Measurements from ENCODE around the gene H6PD. TPM values are rescaled to one million over a fixed set of nuclear protein-coding genes. Genes with fewer than 3 reads are reported as not detected.

H6PD gene
- polyA plus RNA-seq, 12 donors = 28.4 to 75.0 (median 32.8) TPM

DNA sequence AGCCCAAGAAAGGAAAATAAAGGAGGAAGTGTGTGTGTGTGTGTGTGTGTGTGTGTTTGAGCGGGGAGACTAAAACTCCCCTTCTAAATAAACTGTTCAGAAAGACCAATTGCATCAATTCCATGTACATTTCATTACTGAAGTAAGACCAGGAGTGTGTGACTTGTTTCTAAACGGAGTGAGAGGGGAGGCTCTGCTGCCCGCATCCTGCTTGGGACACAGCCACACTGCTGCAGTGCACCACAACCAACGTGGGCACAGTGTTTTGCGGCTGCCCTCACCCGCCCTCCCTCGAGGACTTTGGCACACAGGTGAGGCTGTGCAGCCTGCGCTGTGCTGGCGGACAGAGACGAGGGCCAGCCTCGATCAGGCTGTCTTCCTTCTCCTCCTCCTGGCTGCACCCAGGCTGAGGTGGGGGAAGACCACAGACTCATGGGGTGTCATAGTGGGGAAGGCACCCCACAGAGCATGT is 31.0 kb upstream of the H6PD start:
- no peak for DNase-seq

DNA sequence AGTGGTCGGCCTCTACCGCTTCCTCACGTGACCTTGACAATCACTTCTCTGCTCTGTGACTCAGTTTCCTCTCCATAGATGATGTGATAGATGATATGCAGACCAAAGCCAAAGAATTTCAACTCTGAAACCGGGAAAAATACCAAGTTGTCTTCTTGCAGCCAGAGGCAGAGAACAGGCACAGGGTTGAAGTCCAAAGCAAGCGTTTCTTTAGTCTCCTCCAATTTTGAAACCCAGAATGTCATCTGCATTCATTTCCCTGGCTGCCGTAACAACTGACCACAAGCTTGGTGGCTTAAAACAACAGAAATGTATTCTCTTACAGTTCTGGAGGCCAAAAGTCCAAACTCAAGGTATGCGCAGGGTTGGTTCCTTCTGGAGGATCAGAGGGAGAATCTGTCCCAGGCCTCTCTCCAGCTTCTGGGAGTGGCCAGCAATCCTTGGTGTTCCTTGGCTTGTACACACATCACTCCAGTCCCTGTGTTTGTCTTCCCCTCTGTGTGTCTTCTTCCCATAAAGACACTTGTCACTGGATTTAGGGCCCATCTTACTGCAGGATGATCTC is 30.3 kb upstream of the H6PD start:
- no peak for DNase-seq

DNA sequence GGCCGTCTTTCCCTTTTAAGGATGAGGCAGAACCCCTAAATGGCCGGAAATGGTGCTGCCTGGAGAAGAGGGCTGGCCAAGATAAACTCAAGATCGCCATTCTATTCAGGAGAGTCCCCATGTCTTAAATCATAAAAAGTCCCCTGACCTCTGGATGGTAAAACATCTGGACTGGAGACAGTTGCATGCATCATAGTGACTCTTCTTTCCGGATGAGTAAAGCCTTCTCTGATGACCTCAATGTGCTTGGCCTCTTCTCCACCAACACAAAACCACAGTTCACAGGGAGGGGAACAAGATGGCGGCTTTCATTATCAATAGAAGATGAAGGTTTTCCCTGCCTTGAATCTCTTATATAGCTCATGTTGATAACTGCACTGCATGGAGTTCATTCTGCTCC is 27.5 kb upstream of the H6PD start:
- DNase-seq = no peak

DNA sequence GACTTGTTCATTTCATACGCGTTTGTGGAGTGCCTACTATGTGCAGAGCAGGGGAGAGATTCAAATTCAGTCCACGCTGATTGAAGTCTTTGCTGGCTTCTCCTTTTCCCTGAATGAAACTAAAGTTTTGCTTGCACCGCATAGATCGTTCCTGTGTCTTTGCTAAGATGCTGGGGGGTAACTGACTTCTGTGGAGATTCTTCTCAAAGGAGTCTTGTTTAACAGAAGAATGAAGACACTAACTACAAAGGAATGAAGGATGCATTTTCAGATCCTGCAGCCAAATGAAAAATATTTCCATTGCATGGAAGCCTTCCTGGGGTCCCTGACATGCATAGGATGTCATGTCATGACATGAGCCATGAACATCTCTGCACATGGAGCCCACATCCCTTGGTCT is 26.9 kb upstream of the H6PD start:
- DNase-seq = no peak

DNA sequence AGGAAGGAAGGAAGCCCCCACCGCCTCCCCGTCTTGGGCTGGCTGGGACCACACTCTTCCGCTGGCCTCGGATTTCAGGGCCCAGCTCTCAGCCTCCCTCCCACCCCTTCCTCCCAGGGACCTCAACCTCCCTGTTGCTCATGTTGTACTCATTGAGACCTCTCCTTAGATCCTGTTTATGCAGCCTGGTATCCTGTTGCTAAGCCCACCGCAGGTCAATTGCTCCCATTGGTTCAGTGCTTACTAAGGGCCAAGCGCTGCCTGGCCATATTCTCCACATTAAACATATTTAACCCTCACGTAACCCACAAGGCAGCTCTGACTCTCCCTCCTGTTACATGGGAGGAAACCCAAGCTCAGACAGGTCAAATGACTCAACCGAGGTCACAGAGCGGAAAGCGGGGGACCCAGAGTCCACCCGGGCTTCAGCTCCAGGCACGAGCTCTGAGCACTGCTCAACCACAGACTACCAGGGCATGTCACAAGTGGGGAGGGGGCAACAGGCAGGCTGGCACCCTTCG is 23.2 kb upstream of the H6PD start:
- no peak for DNase-seq

DNA sequence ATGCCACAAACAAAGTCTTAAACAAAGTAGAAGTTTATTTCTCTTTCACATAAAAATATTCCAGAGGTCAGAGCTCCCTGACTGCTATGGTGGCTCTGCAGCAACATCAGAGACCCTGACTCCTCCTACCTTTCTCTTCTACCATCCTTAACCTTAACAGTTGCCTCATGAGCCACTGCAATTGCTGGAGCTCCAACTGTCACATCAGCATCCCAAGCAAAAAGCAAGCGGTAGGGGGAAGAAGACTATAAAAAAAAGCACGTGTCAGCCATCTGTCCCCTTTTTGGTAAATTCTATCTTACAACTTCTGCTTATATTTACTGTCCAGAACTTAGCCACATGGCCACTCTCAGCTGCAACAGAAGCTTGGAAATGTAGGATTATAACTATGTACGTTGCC is 21.8 kb upstream of the H6PD start:
- DNase-seq = no peak

DNA sequence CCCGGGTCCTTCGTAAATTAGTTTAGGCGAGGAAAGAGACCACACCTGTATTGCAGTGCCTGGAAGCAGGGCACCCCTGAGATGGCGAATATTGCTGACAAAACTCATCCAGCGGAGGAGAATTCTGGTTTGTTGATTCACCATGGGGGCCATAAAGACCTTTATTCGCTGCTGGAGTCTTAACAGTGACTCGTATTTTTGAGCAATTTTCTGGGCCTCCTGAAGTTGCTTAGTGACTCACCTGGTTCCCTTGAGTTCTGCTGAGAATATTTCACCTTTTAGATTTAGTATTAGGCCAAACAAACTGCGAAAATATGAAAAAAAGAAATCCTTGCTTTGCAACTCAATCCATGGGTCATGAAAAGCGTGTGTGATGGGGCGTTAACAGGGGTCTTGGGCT is 20.6 kb upstream of the H6PD start:
- no peak for DNase-seq

DNA sequence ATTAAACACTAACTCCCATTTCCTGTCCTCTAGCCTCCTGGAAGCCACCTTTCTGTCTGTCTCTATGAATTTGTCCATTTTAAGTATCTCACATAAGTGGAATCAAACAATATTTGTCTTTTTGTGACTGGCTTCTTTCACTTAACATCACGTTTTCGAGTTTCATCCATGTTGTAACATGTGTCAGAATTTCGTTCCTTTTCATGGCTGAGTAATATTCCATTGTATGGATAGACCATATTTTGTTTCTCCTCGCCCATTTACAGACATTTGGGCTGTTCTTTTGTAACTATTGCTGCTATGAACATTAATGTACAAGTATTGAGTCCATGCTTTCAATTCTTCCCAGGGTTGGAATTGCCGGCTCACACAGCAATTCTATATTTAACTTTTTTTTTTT is 15.7 kb upstream of the H6PD start:
- no peak for DNase-seq

DNA sequence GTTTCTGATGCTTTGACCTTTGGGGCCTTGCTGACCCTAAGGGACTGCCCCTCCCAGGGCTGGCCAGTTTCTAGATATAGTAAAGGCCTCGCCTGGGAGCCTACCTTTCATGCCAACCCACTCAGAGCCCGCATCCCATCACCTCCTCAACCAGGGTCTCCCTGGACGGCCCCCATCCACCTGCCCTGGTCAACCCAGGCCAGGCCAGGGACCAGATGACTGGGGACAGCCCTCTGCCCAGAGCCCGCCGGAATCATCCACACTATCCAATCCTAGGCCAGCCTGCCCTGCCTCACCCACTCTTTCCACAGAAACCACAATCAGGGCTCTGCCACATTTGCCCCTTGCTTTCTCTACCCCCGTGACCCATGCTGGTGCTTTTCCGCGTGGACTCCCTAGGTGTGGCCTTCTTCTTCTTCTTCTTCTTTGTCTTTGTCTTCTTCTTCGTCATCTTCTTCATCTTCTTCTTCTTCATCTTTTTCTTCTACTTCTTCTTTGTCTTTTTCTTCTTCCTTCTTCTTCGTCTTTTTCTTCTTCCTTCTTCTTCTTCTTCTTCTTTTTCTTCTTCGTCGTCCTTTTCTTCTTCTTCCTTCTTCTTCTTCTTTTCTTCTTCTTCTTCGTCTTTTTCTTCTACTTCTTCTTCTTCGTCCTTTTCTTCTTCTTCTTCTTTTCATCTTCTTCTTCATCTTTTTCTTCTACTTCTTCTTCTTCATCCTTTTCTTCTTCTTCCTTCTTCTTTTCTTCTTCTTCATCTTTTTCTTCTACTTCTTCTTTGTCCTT is 11.5 kb upstream of the H6PD start:
- DNase-seq = no peak

DNA sequence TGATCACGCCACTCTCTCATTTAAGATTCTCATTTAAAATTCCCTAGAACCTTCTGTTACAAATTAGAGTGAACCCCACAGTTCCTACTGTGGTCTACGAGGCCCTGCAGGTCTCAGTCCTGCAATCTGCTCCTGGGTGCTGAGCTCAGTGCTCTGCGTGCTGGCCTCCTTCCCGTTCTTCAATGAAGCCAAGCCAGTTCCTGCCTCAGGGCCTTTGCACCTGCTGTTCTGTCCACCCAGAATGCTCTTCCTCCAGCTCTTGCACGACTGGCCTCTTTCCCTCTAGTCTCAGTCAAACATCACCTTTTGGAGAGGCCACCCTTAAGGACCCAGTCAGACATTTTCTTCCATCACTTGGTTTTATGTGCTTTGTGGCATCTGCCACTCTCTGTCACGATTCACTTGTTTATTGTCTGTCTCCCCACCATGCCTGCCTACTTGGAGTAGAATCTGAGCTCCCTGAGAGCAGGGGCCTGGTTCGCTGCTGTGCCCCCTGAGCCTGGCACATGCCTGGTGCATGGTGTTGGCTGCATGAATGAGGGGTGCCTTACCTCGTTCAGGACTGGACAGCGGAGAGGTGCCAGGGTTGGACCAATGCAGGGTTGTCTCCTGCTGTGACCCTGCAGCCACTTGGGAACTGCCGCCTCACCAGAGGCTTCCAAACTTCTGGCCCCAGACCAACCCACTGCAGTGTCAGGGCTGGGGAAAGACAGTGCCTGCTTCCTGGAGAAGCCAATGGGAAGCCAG is 9.7 kb upstream of the H6PD start:
- DNase-seq = no peak

DNA sequence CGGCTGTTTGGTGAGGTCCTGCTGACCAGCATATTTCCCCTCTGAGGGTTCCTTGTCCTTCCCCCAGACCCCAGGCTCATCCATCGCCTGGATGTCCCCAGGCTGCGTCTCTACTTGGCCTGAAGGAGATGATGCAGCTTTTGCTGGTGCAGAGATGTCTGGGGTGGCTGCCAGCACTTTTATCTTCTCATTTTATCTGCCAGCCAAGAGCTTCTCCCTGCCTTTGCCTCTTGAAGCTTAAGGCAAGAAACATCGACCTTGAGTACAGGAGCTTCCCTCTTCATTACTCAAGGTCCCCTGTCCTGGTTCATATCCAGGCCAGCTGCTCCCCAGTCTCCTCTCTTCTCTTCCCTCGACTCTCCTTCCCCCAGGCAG is 9.2 kb upstream of the H6PD start:
- no peak for DNase-seq

DNA sequence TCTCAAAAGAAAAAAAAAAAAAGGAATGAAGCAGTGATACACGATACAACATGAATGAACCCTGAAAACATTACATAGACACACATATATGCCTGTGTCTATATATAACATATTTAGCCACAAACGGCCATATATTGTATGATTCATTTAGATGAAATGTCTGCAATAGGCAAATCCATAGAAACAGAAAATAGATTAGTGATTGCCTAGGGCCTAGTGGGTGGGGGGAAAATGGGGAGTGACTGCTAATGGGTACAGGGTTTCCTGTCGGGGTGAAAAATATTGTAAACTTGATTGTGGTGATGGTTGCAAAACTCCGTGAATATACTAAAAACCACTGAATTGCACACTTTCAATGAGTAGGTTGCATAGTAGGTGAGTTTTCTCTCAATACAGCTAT is 6.0 kb upstream of the H6PD start:
- no peak for DNase-seq

DNA sequence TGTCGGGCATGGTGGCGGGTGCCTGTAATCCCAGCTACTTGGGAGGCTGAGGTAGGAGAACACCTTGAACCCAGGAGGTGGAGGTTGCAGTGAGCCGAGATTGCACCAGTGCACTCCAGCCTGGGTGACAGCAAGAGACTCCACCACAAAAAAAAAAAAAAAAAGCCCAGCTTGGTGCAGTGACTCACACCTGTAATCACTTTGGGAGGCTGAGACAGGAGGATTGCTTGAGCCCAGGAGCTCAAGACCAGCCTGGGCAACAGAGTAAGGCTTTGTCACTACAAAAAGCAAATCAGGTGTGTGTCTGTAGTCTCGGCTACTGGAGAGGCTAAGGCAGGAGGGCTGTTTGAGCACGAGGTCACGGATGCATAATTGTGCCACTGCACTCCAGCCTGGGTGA is 5.0 kb upstream of the H6PD start:
- no peak for DNase-seq

DNA sequence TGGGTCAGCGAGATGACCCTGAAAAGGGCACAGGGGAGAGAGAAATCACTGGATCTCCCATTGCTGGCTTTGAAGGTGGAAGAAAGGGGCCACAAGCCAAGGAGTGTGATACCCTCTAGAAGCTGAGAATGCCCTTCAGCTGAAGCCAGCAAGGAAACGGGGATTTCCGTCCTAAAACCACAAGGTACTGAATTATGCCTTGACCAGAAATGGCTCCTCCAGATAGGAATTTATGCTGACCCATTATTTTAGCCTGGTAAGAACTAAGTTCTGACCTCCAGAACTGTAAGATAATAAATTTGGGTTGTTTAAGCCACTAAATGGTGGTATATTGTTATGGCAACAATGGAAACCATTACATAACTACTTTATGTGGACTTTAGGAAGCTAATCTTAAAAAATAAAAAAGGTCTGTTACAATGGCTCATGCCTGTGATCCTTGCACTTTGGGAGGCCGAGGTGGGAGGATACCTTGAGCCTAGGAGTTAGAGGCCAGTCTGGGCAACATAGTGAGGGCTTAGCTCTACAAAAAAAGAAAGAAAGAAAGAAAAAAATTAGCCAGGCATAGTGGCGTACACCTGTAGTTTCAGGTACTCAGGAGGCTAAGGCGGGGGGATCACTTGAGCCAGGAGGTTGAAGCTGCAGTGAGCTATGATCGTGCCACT is 3.6 kb upstream of the H6PD start:
- no peak for DNase-seq

DNA sequence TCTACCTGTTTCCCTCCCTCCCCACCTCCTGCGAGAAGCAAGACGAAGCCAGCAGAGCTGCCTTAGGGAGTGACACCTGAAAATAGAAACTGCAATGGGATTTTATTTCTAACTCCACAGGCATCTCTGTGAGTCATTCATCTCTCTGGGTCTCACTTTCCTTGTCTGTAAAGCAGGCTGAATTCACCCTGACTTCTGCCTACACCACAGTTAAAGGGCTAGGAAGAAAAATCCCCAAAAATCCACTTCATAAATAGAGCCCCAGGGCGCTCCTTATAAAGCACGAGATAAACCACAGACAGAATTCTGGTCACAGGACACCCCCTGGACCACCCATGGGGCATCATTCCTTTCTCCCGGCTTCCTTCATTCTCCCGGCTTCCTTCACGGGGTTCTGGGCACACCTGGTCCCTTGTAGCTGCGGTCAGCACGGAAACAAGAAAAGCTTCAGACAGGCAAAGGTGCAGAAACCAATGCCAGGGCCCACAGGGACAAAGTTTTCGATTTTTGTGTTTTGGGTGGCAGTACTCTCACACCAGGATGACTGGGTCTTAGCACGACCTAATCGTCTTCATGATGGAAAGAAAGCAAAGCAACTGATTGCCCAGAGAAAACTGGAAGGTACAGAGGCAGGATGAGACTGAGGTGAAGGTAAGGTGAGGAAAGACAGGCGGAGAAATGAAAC is 2.8 kb upstream of the H6PD start:
- DNase-seq = no peak

DNA sequence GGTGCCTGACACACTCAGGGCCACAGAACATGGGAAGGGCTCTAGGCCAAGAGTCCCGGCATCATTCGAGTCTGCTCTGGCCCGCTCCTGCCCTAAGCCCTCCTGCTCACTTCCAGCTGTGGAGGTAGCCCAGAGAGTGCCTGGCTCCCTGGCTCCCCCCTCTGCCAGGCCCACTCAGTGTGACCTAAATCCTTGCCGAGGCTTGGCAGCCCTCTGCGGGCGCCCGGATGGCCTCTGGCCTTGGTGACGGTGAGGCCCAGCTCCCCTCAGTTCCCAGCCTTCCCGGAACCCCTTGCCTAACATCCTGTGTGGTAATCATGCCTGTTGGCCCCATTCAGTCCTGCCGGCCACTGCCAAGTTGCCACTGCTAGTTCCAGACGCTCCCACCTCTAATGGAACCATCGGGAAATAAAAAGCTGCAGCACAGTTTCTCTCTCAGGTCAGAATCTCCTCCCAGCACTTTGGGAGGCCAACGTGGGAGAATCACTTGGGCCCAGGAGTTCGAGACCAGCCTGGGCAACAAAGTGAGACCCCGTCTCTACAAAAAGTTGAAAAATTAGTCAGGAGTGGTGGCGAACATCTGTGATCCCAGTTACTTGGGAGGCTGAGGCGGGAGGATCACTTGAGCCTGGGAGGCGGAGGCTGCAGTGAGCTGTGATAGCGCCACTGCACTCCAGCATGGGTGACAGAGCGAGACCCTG is 1.2 kb upstream of the H6PD start:
- no peak for DNase-seq

DNA sequence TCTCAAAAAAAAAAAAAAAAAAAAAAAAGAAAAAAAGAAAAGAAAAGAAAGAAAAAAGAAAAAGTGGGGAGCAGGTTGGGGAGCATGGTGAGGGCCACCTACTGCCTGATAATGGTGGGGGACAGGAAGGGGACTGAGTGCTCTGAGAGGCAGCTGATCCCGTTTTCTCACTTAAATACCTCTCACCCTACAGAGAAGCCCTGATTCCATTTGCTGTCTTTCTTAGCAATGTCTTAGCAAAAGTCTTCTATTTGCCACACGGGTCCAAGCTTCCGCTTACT is 692 bp upstream of the H6PD start:
- no peak for DNase-seq

DNA sequence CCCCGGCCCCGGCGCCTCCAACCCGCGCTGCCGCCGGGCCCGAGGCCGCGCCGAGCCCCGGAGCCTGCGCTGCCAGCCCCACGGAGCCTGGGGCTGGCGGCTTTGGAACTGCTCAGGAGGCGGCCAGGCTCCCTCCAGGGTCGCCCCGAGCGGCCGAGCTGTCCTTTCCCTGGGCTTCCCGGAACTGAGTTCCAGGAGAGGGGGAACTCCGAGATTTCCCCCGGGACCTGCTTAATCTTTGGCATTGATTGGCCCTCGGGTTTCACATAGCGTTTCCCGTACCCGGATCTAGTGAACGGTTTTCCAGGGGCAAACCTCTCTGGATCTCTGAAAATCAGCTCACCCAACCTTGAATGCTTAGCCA is 504 bp downstream of the H6PD start:
- peak; percentile 67 for DNase-seq

DNA sequence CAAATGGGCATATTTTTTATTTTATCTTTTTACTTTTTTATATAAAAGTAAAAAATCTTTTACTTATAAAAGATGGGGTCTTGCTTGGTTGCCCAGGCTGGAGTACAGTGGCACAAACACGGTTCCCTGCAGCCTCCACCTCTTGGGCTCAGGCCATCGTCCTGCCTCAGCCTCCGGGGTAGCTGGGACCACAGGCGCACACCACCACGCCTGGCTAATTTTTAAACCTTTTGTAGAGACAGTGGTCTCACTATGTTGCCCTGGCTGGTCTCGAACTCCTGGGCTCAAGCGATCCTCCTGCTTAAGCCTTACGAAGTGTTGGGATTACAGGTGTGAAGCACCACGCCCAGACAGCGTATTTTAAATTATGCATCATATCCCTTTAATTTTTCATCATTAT is 986 bp downstream of the H6PD start:
- no peak for DNase-seq

DNA sequence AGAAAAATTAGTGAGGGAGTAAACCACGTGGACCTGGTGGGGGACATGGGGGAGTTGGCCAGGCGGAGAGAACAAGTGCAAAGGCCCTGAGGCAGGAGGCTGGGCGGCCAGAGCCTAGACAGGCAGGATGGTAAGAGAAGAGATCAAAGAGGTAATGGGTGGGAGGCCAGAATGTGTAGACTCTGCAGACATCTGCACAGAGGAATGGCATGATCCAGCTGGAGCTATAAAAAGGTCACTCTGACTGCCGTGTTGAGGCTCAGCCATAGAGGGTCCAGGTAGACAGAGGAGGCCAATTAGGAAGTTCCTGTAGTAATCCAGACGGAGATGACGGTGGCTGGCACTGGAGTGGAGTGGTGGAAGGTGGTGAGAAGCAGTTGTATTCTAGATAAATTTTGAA is 3.6 kb downstream of the H6PD start:
- DNase-seq = no peak

DNA sequence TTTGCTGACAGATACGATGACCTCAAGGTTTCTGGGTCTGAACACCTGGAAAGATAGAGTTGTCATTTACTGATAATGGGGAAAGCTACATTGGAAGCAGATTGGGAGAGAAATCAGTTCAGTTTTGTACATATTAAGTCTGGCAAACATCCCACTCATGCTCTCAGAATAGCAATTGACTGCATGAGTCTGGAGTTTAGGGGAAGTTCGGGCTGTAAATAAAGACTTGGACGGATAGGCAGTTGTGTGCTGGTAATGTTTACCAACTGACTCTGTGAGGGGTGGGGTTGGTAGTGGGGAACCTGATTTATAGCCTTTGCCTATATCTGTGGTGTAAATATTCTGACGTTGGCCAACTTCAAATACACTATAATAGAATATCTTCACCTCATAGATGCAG is 4.0 kb downstream of the H6PD start:
- DNase-seq = no peak

Data from muscle of arm (tissue), 12 donors.